H1 (cell line): ENCODE data around the gene SMIM20. TPM values are rescaled to one million over a fixed set of nuclear protein-coding genes. Genes with fewer than 3 reads are reported as not detected.

Experiments used
- CTCF ChIA-PET: fragments of 300-600 bp; sonication (Branson Sonifier 250); formaldehyde crosslinking; loops from one replicate; lab custom pipeline; 2021; ENCODE audit not compliant: partially characterized antibody; lab: Charles Lee
- POLR2A ChIA-PET: fragments of 300-600 bp; sonication (Branson Sonifier 250); formaldehyde crosslinking; loops from one replicate; lab custom pipeline; 2021; ENCODE audit warnings: inconsistent platforms; ENCODE audit not compliant: partially characterized antibody; lab: Charles Lee
- DNase-seq, 2 experiments: peaks; one replicate each; pipeline versions ENCODE4 v3.0.0 to v3.0.0-alpha.2; 2010 to 2022; ENCODE audit warnings: low spot score in 2 of 2, low read depth in 1 of 2, mixed read lengths in 1 of 2
- FAIRE-seq: peaks from 2 replicates; lab custom pipeline; 2011; peaks lifted over from hg19 to GRCh38; lab: Jason Lieb, UNC
- H2AFZ ChIP-seq: 2 replicates; pipeline ENCODE4 v1.8.1; 2012; ENCODE audit warnings: low read length, inconsistent platforms
- H2AK5ac ChIP-seq: 2 replicates; pipeline ENCODE4 v1.6.1; 2013; ENCODE audit warnings: low read depth, low read length
- H2BK120ac ChIP-seq: replicated peaks from 2 replicates; pipeline ENCODE3; 2013; ENCODE audit warnings: low read depth, low read length, inconsistent platforms
- H2BK12ac ChIP-seq: 2 replicates; pipeline ENCODE4 v1.6.1; 2013; ENCODE audit warnings: low read depth, low read length
- H2BK15ac ChIP-seq: 2 replicates; pipeline ENCODE4 v1.6.1; 2013; ENCODE audit warnings: low read length
- H2BK20ac ChIP-seq: 2 replicates; pipeline ENCODE4 v1.6.1; 2013; ENCODE audit warnings: low read length
- H2BK5ac ChIP-seq: 2 replicates; pipeline ENCODE4 v1.6.1; 2013; ENCODE audit warnings: low read depth, low read length
- H3K14ac ChIP-seq: 2 replicates; pipeline ENCODE4 v1.6.1; 2013; ENCODE audit warnings: inconsistent platforms; ENCODE audit not compliant: insufficient read length
- H3K18ac ChIP-seq: 2 replicates; pipeline ENCODE4 v1.6.1; 2013; ENCODE audit warnings: low read length; ENCODE audit errors: extremely low read depth
- H3K23ac ChIP-seq: 2 replicates; pipeline ENCODE4 v1.6.1; 2013; ENCODE audit warnings: inconsistent platforms; ENCODE audit not compliant: insufficient read length
- H3K23me2 ChIP-seq: 2 replicates; pipeline ENCODE4 v1.6.1; 2013; ENCODE audit warnings: low read depth, low read length
- H3K27ac ChIP-seq: 2 replicates; pipeline ENCODE4 v1.6.1; 2011; ENCODE audit warnings: low read depth, low read length, inconsistent platforms
- H3K27me3 ChIP-seq, 4 experiments: replicated peaks in 1 of 4; 1 replicate in 1 of 4; 2 replicates in 3 of 4; pipeline versions ENCODE4 v1.6.1 to v1.8.1; 2011 to 2013; ENCODE audit warnings: low read length in 3 of 4, mild to moderate bottlenecking in 3 of 4, inconsistent platforms in 2 of 4, mixed read lengths in 2 of 4, moderate library complexity in 1 of 4; ENCODE audit not compliant: control insufficient read depth in 3 of 4, insufficient read depth in 3 of 4; ENCODE audit errors: extremely low read depth in 1 of 4
- H3K36me3 ChIP-seq, 4 experiments: 2 replicates each; pipeline versions ENCODE4 v1.6.1 to v1.8.1; 2011 to 2013; ENCODE audit warnings: mild to moderate bottlenecking in 4 of 4, low read length in 3 of 4, moderate library complexity in 2 of 4, control low read depth in 1 of 4, inconsistent platforms in 1 of 4; ENCODE audit not compliant: insufficient read depth in 4 of 4, control insufficient read depth in 2 of 4
- H3K4ac ChIP-seq: replicated peaks from 2 replicates; pipeline ENCODE3; 2013; ENCODE audit warnings: low read length, low read depth, mixed read lengths, inconsistent platforms; ENCODE audit not compliant: insufficient read length
- H3K4me1 ChIP-seq, 4 experiments: replicated peaks in 1 of 4; 1 replicate in 1 of 4; 2 replicates in 3 of 4; pipeline versions ENCODE4 v1.6.1 to v1.8.1; 2011 to 2013; ENCODE audit warnings: low read length in 3 of 4, inconsistent platforms in 2 of 4, mixed read lengths in 1 of 4; ENCODE audit not compliant: insufficient read depth in 4 of 4, control insufficient read depth in 3 of 4
- H3K4me2 ChIP-seq, 2 experiments: 2 replicates each; pipeline versions ENCODE4 v1.6.1 to v1.8.1; 2011 to 2013; ENCODE audit warnings: low read depth in 2 of 2, low read length in 2 of 2, control low read depth in 1 of 2, inconsistent platforms in 1 of 2, mild to moderate bottlenecking in 1 of 2; ENCODE audit not compliant: insufficient read depth in 1 of 2
- H3K4me3 ChIP-seq, 4 experiments: fragments of 200-600, 300-600 bp in 1 of 4; sonication (generic), shearing (Covaris generic), sonication (Bioruptor Twin) in 1 of 4; 2 replicates each; pipeline versions ENCODE4 v1.5.1 to v1.8.1; 2011 to 2016; ENCODE audit warnings: low read length in 4 of 4, low read depth in 3 of 4, control low read depth in 2 of 4, inconsistent platforms in 2 of 4, mild to moderate bottlenecking in 2 of 4, mixed read lengths in 1 of 4, moderate library complexity in 1 of 4; ENCODE audit not compliant: insufficient read depth in 2 of 4; ENCODE audit errors: extremely low read depth in 1 of 4
- H3K56ac ChIP-seq: replicated peaks from 2 replicates; pipeline ENCODE3; 2013; ENCODE audit warnings: low read depth, mild to moderate bottlenecking, mixed read lengths, low read length, inconsistent platforms; ENCODE audit not compliant: insufficient read length
- H3K79me1 ChIP-seq: 2 replicates; pipeline ENCODE4 v1.6.1; 2013; ENCODE audit warnings: low read depth, low read length, control low read depth
- H3K79me2 ChIP-seq, 2 experiments: 2 replicates each; pipeline versions ENCODE4 v1.6.1 to v1.8.1; 2012 to 2013; ENCODE audit warnings: low read length in 2 of 2, mild to moderate bottlenecking in 2 of 2, inconsistent platforms in 1 of 2; ENCODE audit not compliant: insufficient read depth in 2 of 2, control insufficient read depth in 1 of 2
- H3K9ac ChIP-seq, 4 experiments: replicated peaks in 1 of 4; 1 replicate in 1 of 4; 2 replicates in 3 of 4; pipeline versions ENCODE4 v1.6.1 to v1.8.1; 2011 to 2013; ENCODE audit warnings: low read depth in 3 of 4, low read length in 3 of 4, control low read depth in 2 of 4, mild to moderate bottlenecking in 2 of 4, moderate library complexity in 2 of 4, inconsistent platforms in 1 of 4; ENCODE audit errors: extremely low read depth in 1 of 4
- H3K9me3 ChIP-seq, 2 experiments: 2 replicates each; pipeline versions ENCODE4 v1.6.1 to v1.8.1; 2012 to 2013; ENCODE audit warnings: mild to moderate bottlenecking in 2 of 2, moderate library complexity in 2 of 2, control low read depth in 1 of 2, inconsistent platforms in 1 of 2, low read depth in 1 of 2, low read length in 1 of 2, mixed read lengths in 1 of 2; ENCODE audit not compliant: insufficient read depth in 2 of 2
- H4K20me1 ChIP-seq, 2 experiments: replicated peaks in 1 of 2; 2 replicates each; pipeline versions ENCODE3 to v1.8.1; 2011 to 2013; ENCODE audit warnings: inconsistent platforms in 2 of 2, low read length in 2 of 2, mild to moderate bottlenecking in 1 of 2; ENCODE audit not compliant: insufficient read depth in 2 of 2, control insufficient read depth in 1 of 2
- H4K5ac ChIP-seq: 2 replicates; pipeline ENCODE4 v1.6.1; 2013; ENCODE audit warnings: low read length, low read depth, mixed read lengths, inconsistent platforms; ENCODE audit not compliant: insufficient read length
- H4K8ac ChIP-seq: 2 replicates; pipeline ENCODE4 v1.8.0; 2013; ENCODE audit warnings: mild to moderate bottlenecking, moderate library complexity, low read length, inconsistent platforms; ENCODE audit not compliant: insufficient read depth; ENCODE audit errors: extremely low read depth
- H4K91ac ChIP-seq: replicated peaks from 2 replicates; pipeline ENCODE3; 2013; ENCODE audit warnings: low read length, mixed read lengths, inconsistent platforms; ENCODE audit not compliant: insufficient read length
- CHD2 ChIP-seq: IDR thresholded peaks from 2 replicates; pipeline ENCODE4 v1.6.1; 2012; ENCODE audit warnings: low read length, improper control_type of control experiment
- GABPA ChIP-seq: IDR thresholded peaks from 2 replicates; pipeline ENCODE4 v1.6.1; 2011; ENCODE audit warnings: mild to moderate bottlenecking, low read length, moderate library complexity, borderline replicate concordance; ENCODE audit not compliant: insufficient read depth
- GTF2F1 ChIP-seq: IDR thresholded peaks from 2 replicates; pipeline ENCODE4 v1.6.1; 2012; ENCODE audit warnings: low read depth, low read length, improper control_type of control experiment, borderline replicate concordance
- JUN ChIP-seq: IDR thresholded peaks from 2 replicates; pipeline ENCODE4 v1.6.1; 2011; ENCODE audit warnings: low read depth, mild to moderate bottlenecking, improper control_type of control experiment, low read length
- KDM1A ChIP-seq: fragments of 200-600, 300-600 bp; sonication (generic); IDR thresholded peaks from 2 replicates; pipeline ENCODE4 v1.7.1; 2016; ENCODE audit warnings: mild to moderate bottlenecking, low read length, borderline replicate concordance
- KDM5A ChIP-seq: fragments of 200-600 bp; IDR thresholded peaks from 2 replicates; pipeline ENCODE4 v1.7.1; 2012; ENCODE audit warnings: mild to moderate bottlenecking, low read length, inconsistent platforms, mixed read lengths
- NANOG ChIP-seq: IDR thresholded peaks from 2 replicates; pipeline ENCODE4 v1.6.1; 2011; ENCODE audit warnings: low read length, low read depth, mild to moderate bottlenecking, inconsistent platforms; ENCODE audit not compliant: insufficient read depth, poor library complexity, severe bottlenecking
- RBBP5 ChIP-seq: IDR thresholded peaks from 2 replicates; pipeline ENCODE4 v1.7.1; 2012; ENCODE audit warnings: low read depth, mild to moderate bottlenecking, inconsistent platforms, low read length, moderate library complexity, borderline replicate concordance
- RFX5 ChIP-seq: IDR thresholded peaks from 2 replicates; pipeline ENCODE4 v1.6.1; 2011; ENCODE audit warnings: low read depth, low read length, improper control_type of control experiment, borderline replicate concordance
- SAP30 ChIP-seq: fragments of 300-600 bp; sonication (generic); IDR thresholded peaks from 2 replicates; pipeline ENCODE4 v1.7.1; 2012; ENCODE audit warnings: low read length, moderate library complexity, mild to moderate bottlenecking, inconsistent platforms; ENCODE audit not compliant: insufficient read depth, insufficient replicate concordance
- WGBS, 2 experiments: shearing (Covaris generic) in 1 of 2; methylation state at CpG; one replicate each; pipeline versions ENCODE4 v1.1.6 to v1.1.7; 2013 to 2015; ENCODE audit warnings: low lambda C conversion rate in 2 of 2, mixed read lengths in 2 of 2, inconsistent platforms in 1 of 2, low coverage in 1 of 2, missing lambda C conversion rate in 1 of 2; ENCODE audit not compliant: insufficient replicate concordance in 2 of 2, insufficient coverage in 1 of 2, insufficient read length in 1 of 2; ENCODE audit errors: extremely low coverage in 1 of 2, missing lambda C conversion rate in 1 of 2; 5-methylcytosine and 5-hydroxymethylcytosine counted together
- polyA plus RNA-seq, 7 experiments: library from polyadenylated mRNA; depleted of rRNA in 3 of 7; stranded (reverse) in 5 of 7; unstranded in 2 of 7; fragments of >200 nt in 5 of 7; fragments of 200-250 nt in 2 of 7; gene quantifications; 1 replicate in 5 of 7; 2 replicates in 1 of 7; 4 replicates in 1 of 7; pipeline versions ENCODE4 v1.2.1 to v1.2.3, GENCODE V29; 2011 to 2013; ENCODE audit warnings: missing spikeins in 2 of 7, mixed read lengths in 2 of 7
- total RNA-seq: library from RNA; stranded (reverse); fragmentation: NEBNext Ultra II Directional; extraction: Animal tissue kit (Norgen Biotek cat#: 25700); gene quantifications from 2 replicates; pipeline ENCODE4 v1.2.1, GENCODE V29; 2021
- TF ChIP-seq, protein P1 (sequence below): IDR thresholded peaks from 2 replicates; pipeline ENCODE4 v1.6.1; 2012; ENCODE audit warnings: inconsistent platforms

Gene SMIM20
- total and polyA plus RNA-seq, 2 of the 8 experiments (the other 6 are each of a cell fraction or from before 2014, with no cell fraction given) = 21.9 to 36.9 TPM

DNA sequence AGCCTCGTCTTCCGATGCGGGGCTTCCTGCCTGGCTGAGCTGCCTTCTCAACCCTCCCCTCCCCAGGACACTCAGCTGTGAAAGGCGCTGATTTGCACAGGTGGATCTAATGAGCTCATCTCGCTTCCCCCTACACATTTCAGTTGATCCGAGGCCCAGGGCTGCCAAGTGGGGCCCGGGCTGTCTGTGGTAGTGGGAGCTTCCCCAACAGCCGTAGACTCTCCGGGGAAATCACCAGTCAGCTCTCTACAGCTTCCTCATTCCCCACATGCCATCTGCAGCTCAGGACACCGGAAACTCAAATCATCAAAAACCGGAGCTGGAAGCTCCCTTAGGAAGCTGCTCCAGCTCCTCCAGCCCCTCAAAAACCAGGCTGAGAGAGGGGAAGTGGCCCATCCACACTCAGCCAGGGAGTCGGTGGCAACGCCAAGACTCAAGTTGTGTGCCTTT lies 56.2 kb downstream of the SMIM20 start:
- 93% methylated on average over 13 of the region's 13 CpGs; no CpG with 5 or more reads in 1 of the 2 experiments for WGBS, 2 experiments
- H3K9ac ChIP-seq = no peak overlapping the region
- H3K18ac ChIP-seq = peak overlapping the region; percentile 48; the same call in 1 of the 2 replicates
- peaks cover 0 to 5% (median 1%) of the 10 kb centered on the region in 4 experiments; a peak in 5 of 7 replicates for H3K4me1 ChIP-seq
- no peaks in the 10 kb centered on the region for H4K20me1 ChIP-seq
- no peak overlapping the region for H3K4me2 ChIP-seq
- ChIA-PET CTCF (interaction anchor here (0.9 to 2.2 kb wide), 7 partner anchors 9 to 86 kb away, joined by 3 to 7 read pairs (median 3); no protein-coding TSS in a partner anchor), POLR2A (interaction anchor here (2.0 kb wide), 1 partner anchor 13 kb away, joined by 5 read pairs; no protein-coding TSS in a partner anchor)
- H3K4ac ChIP-seq = no peak overlapping the region
- FAIRE-seq (no peak), DNase-seq (no peak)
- no peaks in the 10 kb centered on the region for H3K23me2 ChIP-seq
- H2BK5ac ChIP-seq = no peak overlapping the region
- no peaks in the 10 kb centered on the region for H3K27me3 ChIP-seq
- H3K23ac ChIP-seq = no peak overlapping the region
- no peaks in the 10 kb centered on the region for H3K9me3 ChIP-seq
- no peak overlapping the region for H3K56ac ChIP-seq
- no peaks in the 10 kb centered on the region for H3K79me1 ChIP-seq
- no peaks in the 10 kb centered on the region for H3K36me3 ChIP-seq
- H2BK12ac ChIP-seq = 0 out of 2 replicates have a peak overlapping the region, but pooled peaks have one; percentile 29
- no peak overlapping the region; the same call in 1 of the 2 replicates for H3K27ac ChIP-seq
- no peak overlapping the region for H4K5ac ChIP-seq
- H3K14ac ChIP-seq = no peak overlapping the region
- H4K8ac ChIP-seq = peak overlapping the region; percentile 6; the same call in 1 of the 2 replicates
- H2BK120ac ChIP-seq = no peak overlapping the region
- H4K91ac ChIP-seq = no peak overlapping the region
- no peak overlapping the region for H2BK20ac ChIP-seq
- H2AK5ac ChIP-seq = no peak overlapping the region
- H3K79me2 ChIP-seq = no peaks in the 10 kb centered on the region
- no peak overlapping the region for H2AFZ ChIP-seq
- H2BK15ac ChIP-seq = peak overlapping the region; percentile 5; the same call in 1 of the 2 replicates
- no peak overlapping the region for H3K4me3 ChIP-seq
- TF ChIP-seq SAP30 (no peak), GABPA (no peak), JUN (no peak), GTF2F1 (no peak), RBBP5 (no peak), CHD2 (no peak), KDM1A (no peak), NANOG (no peak), RFX5 (no peak), KDM5A (no peak)
- TF ChIP-seq, protein P1, sequence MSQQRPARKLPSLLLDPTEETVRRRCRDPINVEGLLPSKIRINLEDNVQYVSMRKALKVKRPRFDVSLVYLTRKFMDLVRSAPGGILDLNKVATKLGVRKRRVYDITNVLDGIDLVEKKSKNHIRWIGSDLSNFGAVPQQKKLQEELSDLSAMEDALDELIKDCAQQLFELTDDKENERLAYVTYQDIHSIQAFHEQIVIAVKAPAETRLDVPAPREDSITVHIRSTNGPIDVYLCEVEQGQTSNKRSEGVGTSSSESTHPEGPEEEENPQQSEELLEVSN = no peak
